H1 (cell line): ENCODE data around the gene LSM5. TPM values are rescaled to one million over a fixed set of nuclear protein-coding genes. Genes with fewer than 3 reads are reported as not detected.

ENCODE experiments used
- CTCF ChIA-PET: fragments of 300-600 bp; sonication (Branson Sonifier 250); formaldehyde crosslinking; loops from one replicate; lab custom pipeline; 2021; ENCODE audit not compliant: partially characterized antibody; lab: Charles Lee
- POLR2A ChIA-PET: fragments of 300-600 bp; sonication (Branson Sonifier 250); formaldehyde crosslinking; loops from one replicate; lab custom pipeline; 2021; ENCODE audit warnings: inconsistent platforms; ENCODE audit not compliant: partially characterized antibody; lab: Charles Lee
- DNase-seq, 2 experiments: peaks; one replicate each; pipeline versions ENCODE4 v3.0.0 to v3.0.0-alpha.2; 2010 to 2022; ENCODE audit warnings: low spot score in 2 of 2, low read depth in 1 of 2, mixed read lengths in 1 of 2
- FAIRE-seq: peaks from 2 replicates; lab custom pipeline; 2011; peaks lifted over from hg19 to GRCh38; lab: Jason Lieb, UNC
- H2AFZ ChIP-seq: 2 replicates; pipeline ENCODE4 v1.8.1; 2012; ENCODE audit warnings: low read length, inconsistent platforms
- H2AK5ac ChIP-seq: 2 replicates; pipeline ENCODE4 v1.6.1; 2013; ENCODE audit warnings: low read depth, low read length
- H2BK120ac ChIP-seq: replicated peaks from 2 replicates; pipeline ENCODE3; 2013; ENCODE audit warnings: low read depth, low read length, inconsistent platforms
- H2BK12ac ChIP-seq: 2 replicates; pipeline ENCODE4 v1.6.1; 2013; ENCODE audit warnings: low read depth, low read length
- H2BK15ac ChIP-seq: 2 replicates; pipeline ENCODE4 v1.6.1; 2013; ENCODE audit warnings: low read length
- H2BK20ac ChIP-seq: 2 replicates; pipeline ENCODE4 v1.6.1; 2013; ENCODE audit warnings: low read length
- H2BK5ac ChIP-seq: 2 replicates; pipeline ENCODE4 v1.6.1; 2013; ENCODE audit warnings: low read depth, low read length
- H3K14ac ChIP-seq: 2 replicates; pipeline ENCODE4 v1.6.1; 2013; ENCODE audit warnings: inconsistent platforms; ENCODE audit not compliant: insufficient read length
- H3K18ac ChIP-seq: 2 replicates; pipeline ENCODE4 v1.6.1; 2013; ENCODE audit warnings: low read length; ENCODE audit errors: extremely low read depth
- H3K23ac ChIP-seq: 2 replicates; pipeline ENCODE4 v1.6.1; 2013; ENCODE audit warnings: inconsistent platforms; ENCODE audit not compliant: insufficient read length
- H3K23me2 ChIP-seq: 2 replicates; pipeline ENCODE4 v1.6.1; 2013; ENCODE audit warnings: low read depth, low read length
- H3K27ac ChIP-seq: 2 replicates; pipeline ENCODE4 v1.6.1; 2011; ENCODE audit warnings: low read depth, low read length, inconsistent platforms
- H3K27me3 ChIP-seq, 4 experiments: replicated peaks in 1 of 4; 1 replicate in 1 of 4; 2 replicates in 3 of 4; pipeline versions ENCODE4 v1.6.1 to v1.8.1; 2011 to 2013; ENCODE audit warnings: low read length in 3 of 4, mild to moderate bottlenecking in 3 of 4, inconsistent platforms in 2 of 4, mixed read lengths in 2 of 4, moderate library complexity in 1 of 4; ENCODE audit not compliant: control insufficient read depth in 3 of 4, insufficient read depth in 3 of 4; ENCODE audit errors: extremely low read depth in 1 of 4
- H3K36me3 ChIP-seq, 4 experiments: 2 replicates each; pipeline versions ENCODE4 v1.6.1 to v1.8.1; 2011 to 2013; ENCODE audit warnings: mild to moderate bottlenecking in 4 of 4, low read length in 3 of 4, moderate library complexity in 2 of 4, control low read depth in 1 of 4, inconsistent platforms in 1 of 4; ENCODE audit not compliant: insufficient read depth in 4 of 4, control insufficient read depth in 2 of 4
- H3K4ac ChIP-seq: replicated peaks from 2 replicates; pipeline ENCODE3; 2013; ENCODE audit warnings: low read length, low read depth, mixed read lengths, inconsistent platforms; ENCODE audit not compliant: insufficient read length
- H3K4me1 ChIP-seq, 4 experiments: replicated peaks in 1 of 4; 1 replicate in 1 of 4; 2 replicates in 3 of 4; pipeline versions ENCODE4 v1.6.1 to v1.8.1; 2011 to 2013; ENCODE audit warnings: low read length in 3 of 4, inconsistent platforms in 2 of 4, mixed read lengths in 1 of 4; ENCODE audit not compliant: insufficient read depth in 4 of 4, control insufficient read depth in 3 of 4
- H3K4me2 ChIP-seq, 2 experiments: 2 replicates each; pipeline versions ENCODE4 v1.6.1 to v1.8.1; 2011 to 2013; ENCODE audit warnings: low read depth in 2 of 2, low read length in 2 of 2, control low read depth in 1 of 2, inconsistent platforms in 1 of 2, mild to moderate bottlenecking in 1 of 2; ENCODE audit not compliant: insufficient read depth in 1 of 2
- H3K4me3 ChIP-seq, 4 experiments: fragments of 200-600, 300-600 bp in 1 of 4; sonication (generic), shearing (Covaris generic), sonication (Bioruptor Twin) in 1 of 4; 2 replicates each; pipeline versions ENCODE4 v1.5.1 to v1.8.1; 2011 to 2016; ENCODE audit warnings: low read length in 4 of 4, low read depth in 3 of 4, control low read depth in 2 of 4, inconsistent platforms in 2 of 4, mild to moderate bottlenecking in 2 of 4, mixed read lengths in 1 of 4, moderate library complexity in 1 of 4; ENCODE audit not compliant: insufficient read depth in 2 of 4; ENCODE audit errors: extremely low read depth in 1 of 4
- H3K56ac ChIP-seq: replicated peaks from 2 replicates; pipeline ENCODE3; 2013; ENCODE audit warnings: low read depth, mild to moderate bottlenecking, mixed read lengths, low read length, inconsistent platforms; ENCODE audit not compliant: insufficient read length
- H3K79me1 ChIP-seq: 2 replicates; pipeline ENCODE4 v1.6.1; 2013; ENCODE audit warnings: low read depth, low read length, control low read depth
- H3K79me2 ChIP-seq, 2 experiments: 2 replicates each; pipeline versions ENCODE4 v1.6.1 to v1.8.1; 2012 to 2013; ENCODE audit warnings: low read length in 2 of 2, mild to moderate bottlenecking in 2 of 2, inconsistent platforms in 1 of 2; ENCODE audit not compliant: insufficient read depth in 2 of 2, control insufficient read depth in 1 of 2
- H3K9ac ChIP-seq, 4 experiments: replicated peaks in 1 of 4; 1 replicate in 1 of 4; 2 replicates in 3 of 4; pipeline versions ENCODE4 v1.6.1 to v1.8.1; 2011 to 2013; ENCODE audit warnings: low read depth in 3 of 4, low read length in 3 of 4, control low read depth in 2 of 4, mild to moderate bottlenecking in 2 of 4, moderate library complexity in 2 of 4, inconsistent platforms in 1 of 4; ENCODE audit errors: extremely low read depth in 1 of 4
- H3K9me3 ChIP-seq, 2 experiments: 2 replicates each; pipeline versions ENCODE4 v1.6.1 to v1.8.1; 2012 to 2013; ENCODE audit warnings: mild to moderate bottlenecking in 2 of 2, moderate library complexity in 2 of 2, control low read depth in 1 of 2, inconsistent platforms in 1 of 2, low read depth in 1 of 2, low read length in 1 of 2, mixed read lengths in 1 of 2; ENCODE audit not compliant: insufficient read depth in 2 of 2
- H4K20me1 ChIP-seq, 2 experiments: replicated peaks in 1 of 2; 2 replicates each; pipeline versions ENCODE3 to v1.8.1; 2011 to 2013; ENCODE audit warnings: inconsistent platforms in 2 of 2, low read length in 2 of 2, mild to moderate bottlenecking in 1 of 2; ENCODE audit not compliant: insufficient read depth in 2 of 2, control insufficient read depth in 1 of 2
- H4K5ac ChIP-seq: 2 replicates; pipeline ENCODE4 v1.6.1; 2013; ENCODE audit warnings: low read length, low read depth, mixed read lengths, inconsistent platforms; ENCODE audit not compliant: insufficient read length
- H4K8ac ChIP-seq: 2 replicates; pipeline ENCODE4 v1.8.0; 2013; ENCODE audit warnings: mild to moderate bottlenecking, moderate library complexity, low read length, inconsistent platforms; ENCODE audit not compliant: insufficient read depth; ENCODE audit errors: extremely low read depth
- H4K91ac ChIP-seq: replicated peaks from 2 replicates; pipeline ENCODE3; 2013; ENCODE audit warnings: low read length, mixed read lengths, inconsistent platforms; ENCODE audit not compliant: insufficient read length
- BRCA1 ChIP-seq: IDR thresholded peaks from 2 replicates; pipeline ENCODE4 v1.6.1; 2012; ENCODE audit warnings: low read depth, low read length, improper control_type of control experiment
- CBX5 ChIP-seq: fragments of 300-800, 300-1000 bp; sonication (generic); IDR thresholded peaks from 2 replicates; pipeline ENCODE4 v1.7.1; 2016; ENCODE audit warnings: antibody characterized with exemption, low read length, low read depth
- CEBPB ChIP-seq: IDR thresholded peaks from 2 replicates; pipeline ENCODE4 v1.6.1; 2012; ENCODE audit warnings: low read depth, low read length
- CHD2 ChIP-seq: IDR thresholded peaks from 2 replicates; pipeline ENCODE4 v1.6.1; 2012; ENCODE audit warnings: low read length, improper control_type of control experiment
- CTCF ChIP-seq, 3 experiments: IDR thresholded peaks; 1 replicate in 2 of 3; 2 replicates in 1 of 3; pipeline versions ENCODE4 v1.5.1 to v1.6.1; 2011; ENCODE audit warnings: low read length in 3 of 3, mild to moderate bottlenecking in 3 of 3, inconsistent platforms in 2 of 3, low read depth in 1 of 3, moderate library complexity in 1 of 3; ENCODE audit not compliant: insufficient read depth in 1 of 3; ENCODE audit errors: control extremely low read depth in 1 of 3
- HDAC2 ChIP-seq, 2 experiments: fragments of 300-600 bp in 1 of 2; sonication (generic) in 1 of 2; IDR thresholded peaks; 2 replicates each; pipeline ENCODE4 v1.6.1; 2011 to 2012; ENCODE audit warnings: low read depth in 2 of 2, low read length in 2 of 2, mild to moderate bottlenecking in 2 of 2, moderate library complexity in 2 of 2, borderline replicate concordance in 1 of 2, inconsistent platforms in 1 of 2
- POLR2AphosphoS5 ChIP-seq: IDR thresholded peaks from 2 replicates; pipeline ENCODE4 v1.6.1; 2011; ENCODE audit warnings: low read depth, low read length
- RXRA ChIP-seq: IDR thresholded peaks from 2 replicates; pipeline ENCODE4 v1.6.1; 2011; ENCODE audit warnings: low read depth, mild to moderate bottlenecking, low read length, moderate library complexity; ENCODE audit not compliant: insufficient read depth
- SAP30 ChIP-seq: fragments of 300-600 bp; sonication (generic); IDR thresholded peaks from 2 replicates; pipeline ENCODE4 v1.7.1; 2012; ENCODE audit warnings: low read length, moderate library complexity, mild to moderate bottlenecking, inconsistent platforms; ENCODE audit not compliant: insufficient read depth, insufficient replicate concordance
- SIRT6 ChIP-seq: IDR thresholded peaks from one replicate; pipeline ENCODE4 v1.7.1; 2012; ENCODE audit warnings: low read length, inconsistent platforms
- SP2 ChIP-seq: IDR thresholded peaks from 2 replicates; pipeline ENCODE4 v1.6.1; 2012; ENCODE audit warnings: mild to moderate bottlenecking, low read length, inconsistent platforms
- WGBS, 2 experiments: shearing (Covaris generic) in 1 of 2; methylation state at CpG; one replicate each; pipeline versions ENCODE4 v1.1.6 to v1.1.7; 2013 to 2015; ENCODE audit warnings: low lambda C conversion rate in 2 of 2, mixed read lengths in 2 of 2, inconsistent platforms in 1 of 2, low coverage in 1 of 2, missing lambda C conversion rate in 1 of 2; ENCODE audit not compliant: insufficient replicate concordance in 2 of 2, insufficient coverage in 1 of 2, insufficient read length in 1 of 2; ENCODE audit errors: extremely low coverage in 1 of 2, missing lambda C conversion rate in 1 of 2; 5-methylcytosine and 5-hydroxymethylcytosine counted together
- polyA plus RNA-seq, 7 experiments: library from polyadenylated mRNA; depleted of rRNA in 3 of 7; stranded (reverse) in 5 of 7; unstranded in 2 of 7; fragments of >200 nt in 5 of 7; fragments of 200-250 nt in 2 of 7; gene quantifications; 1 replicate in 5 of 7; 2 replicates in 1 of 7; 4 replicates in 1 of 7; pipeline versions ENCODE4 v1.2.1 to v1.2.3, GENCODE V29; 2011 to 2013; ENCODE audit warnings: missing spikeins in 2 of 7, mixed read lengths in 2 of 7
- total RNA-seq: library from RNA; stranded (reverse); fragmentation: NEBNext Ultra II Directional; extraction: Animal tissue kit (Norgen Biotek cat#: 25700); gene quantifications from 2 replicates; pipeline ENCODE4 v1.2.1, GENCODE V29; 2021

Gene LSM5
- total and polyA plus RNA-seq, 2 of the 8 experiments (the other 6 are each of a cell fraction or from before 2014, with no cell fraction given), result 58.9 to 103 TPM

GRCh38 chr7:32453341-32454011 is 36.7 kb downstream of the LSM5 start:
- FAIRE-seq, result no peak
- Histone ChIP-seq H3K4me2 (no peak overlapping the region), H2AFZ (no peak overlapping the region)
- TF ChIP-seq BRCA1 (no peak), CTCF (IDR thresholded peaks at IDR 0.05; ENCODE audit: control extremely low read depth in 1 of 3, insufficient read depth in 1 of 3, low read depth in 1 of 3, low read length in 3 of 3) (no peak), SIRT6 (no peak), CEBPB (no peak), RXRA (no peak), CBX5 (no peak), POLR2AphosphoS5 (no peak), SP2 (no peak), CHD2 (no peak), SAP30 (no peak), HDAC2 (IDR thresholded peaks at IDR 0.05; ENCODE audit: borderline replicate concordance in 1 of 2, low read depth in 2 of 2, low read length in 2 of 2) (no peak)

More at GRCh38 chr7:32453341-32454011, 36.7 kb downstream of the LSM5 start:
- H4K5ac ChIP-seq, result no peak overlapping the region
- H3K27me3 ChIP-seq, result no peaks in the 10 kb centered on the region
- H3K4me3 ChIP-seq, result no peak overlapping the region
- no peak overlapping the region for H3K27ac ChIP-seq
- H2BK15ac ChIP-seq, result no peak overlapping the region
- H3K9me3 ChIP-seq, result peaks cover 0 to 5% of the 10 kb centered on the region in 2 experiments; a peak in 1 of 4 replicates
- no peak overlapping the region for H2BK120ac ChIP-seq
- ChIA-PET CTCF (no interaction called here), POLR2A (interaction anchor here (1.3 kb wide), 1 partner anchor 8 kb away, joined by 3 read pairs; no protein-coding TSS in a partner anchor)
- no peak overlapping the region for H2AK5ac ChIP-seq
- DNase-seq, result no peak
- no peaks in the 10 kb centered on the region for H3K4me1 ChIP-seq
- no peak overlapping the region for H2BK12ac ChIP-seq
- no peak overlapping the region for H3K14ac ChIP-seq
- WGBS, 2 experiments, result 76% methylated on average over 8 of the region's 8 CpGs; no CpG with 5 or more reads in 1 of the 2 experiments
- no peaks in the 10 kb centered on the region for H3K36me3 ChIP-seq
- no peak overlapping the region for H3K56ac ChIP-seq
- no peak overlapping the region for H4K91ac ChIP-seq
- no peak overlapping the region for H2BK5ac ChIP-seq
- no peak overlapping the region for H3K9ac ChIP-seq
- H3K23ac ChIP-seq, result no peak overlapping the region
- no peak overlapping the region for H3K4ac ChIP-seq
- no peak overlapping the region for H2BK20ac ChIP-seq
- H4K8ac ChIP-seq, result no peak overlapping the region
- H4K20me1 ChIP-seq, result no peaks in the 10 kb centered on the region
- no peak overlapping the region for H3K18ac ChIP-seq
- H3K79me1 ChIP-seq, result no peaks in the 10 kb centered on the region
- H3K79me2 ChIP-seq, result no peaks in the 10 kb centered on the region
- H3K23me2 ChIP-seq, result no peaks in the 10 kb centered on the region
